ENCODE results near the gene ADAMTS2. TPM values are rescaled to one million over a fixed set of nuclear protein-coding genes. Genes with fewer than 3 reads are reported as not detected.

ADAMTS2 gene
- total RNA-seq, 2 experiments from 2014 or later, result not detected

- H3K27me3 Mint-ChIP-seq (ENCODE audit: low read depth), result no peaks in the 10 kb centered on the region
- H3K36me3 Mint-ChIP-seq (ENCODE audit: low read depth), result no peaks in the 10 kb centered on the region
- H3K27ac Mint-ChIP-seq, result no peak overlapping the region
- intact Hi-C loops (cut with micrococcal nuclease), result no loop called here
- no peak for DNase-seq
- H3K9me3 Mint-ChIP-seq, result no peaks in the 10 kb centered on the region
- CTCF ChIA-PET, result no interaction called here
- H3K4me1 Mint-ChIP-seq (ENCODE audit: low read depth), result no peaks in the 10 kb centered on the region
- no peak overlapping the region for H3K4me3 Mint-ChIP-seq
Measured at GRCh38 chr5:179192185-179192890, 152.9 kb downstream of the ADAMTS2 start.

GRCh38 chr5:179191506-179192184 is 153.6 kb downstream of the ADAMTS2 start:
- DNase-seq, result no peak
- no peaks in the 10 kb centered on the region for H3K36me3 Mint-ChIP-seq (ENCODE audit: low read depth)
- H3K27ac Mint-ChIP-seq, result no peak overlapping the region
- H3K27me3 Mint-ChIP-seq (ENCODE audit: low read depth), result no peaks in the 10 kb centered on the region
- H3K4me3 Mint-ChIP-seq, result no peak overlapping the region
- H3K9me3 Mint-ChIP-seq, result no peaks in the 10 kb centered on the region
- no peaks in the 10 kb centered on the region for H3K4me1 Mint-ChIP-seq (ENCODE audit: low read depth)
- CTCF ChIA-PET, result no interaction called here
- intact Hi-C loops (cut with micrococcal nuclease), result no loop called here

GRCh38 chr5:179190851-179191505 is 154.3 kb downstream of the ADAMTS2 start:
- no peaks in the 10 kb centered on the region for H3K27me3 Mint-ChIP-seq (ENCODE audit: low read depth)
- no peak overlapping the region for H3K4me3 Mint-ChIP-seq
- intact Hi-C loops (cut with micrococcal nuclease), result no loop called here
- H3K4me1 Mint-ChIP-seq (ENCODE audit: low read depth), result no peaks in the 10 kb centered on the region
- H3K9me3 Mint-ChIP-seq, result no peaks in the 10 kb centered on the region
- no peak for DNase-seq
- H3K27ac Mint-ChIP-seq, result no peak overlapping the region
- CTCF ChIA-PET, result interaction anchor here (0.6 kb wide), 1 partner anchor 229 kb away, joined by 3 read pairs; no protein-coding TSS in a partner anchor
- H3K36me3 Mint-ChIP-seq (ENCODE audit: low read depth), result no peaks in the 10 kb centered on the region

- H3K27me3 Mint-ChIP-seq (ENCODE audit: low read depth), result peaks cover 7% of the 10 kb centered on the region
- no peak overlapping the region for H3K4me3 Mint-ChIP-seq
- no peak overlapping the region for H3K27ac Mint-ChIP-seq
- H3K9me3 Mint-ChIP-seq, result no peaks in the 10 kb centered on the region
- H3K4me1 Mint-ChIP-seq (ENCODE audit: low read depth), result no peaks in the 10 kb centered on the region
- CTCF ChIA-PET, result no interaction called here
- H3K36me3 Mint-ChIP-seq (ENCODE audit: low read depth), result no peaks in the 10 kb centered on the region
- DNase-seq, result no peak
- intact Hi-C loops (cut with micrococcal nuclease), result no loop called here
Measured at GRCh38 chr5:179188636-179189035, 156.6 kb downstream of the ADAMTS2 start.

GRCh38 chr5:179187681-179188575 is 157.3 kb downstream of the ADAMTS2 start:
- no peak overlapping the region for H3K27ac Mint-ChIP-seq
- H3K9me3 Mint-ChIP-seq, result no peaks in the 10 kb centered on the region
- intact Hi-C loops (cut with micrococcal nuclease), result no loop called here
- peaks cover 12% of the 10 kb centered on the region for H3K27me3 Mint-ChIP-seq (ENCODE audit: low read depth)
- H3K4me3 Mint-ChIP-seq, result no peak overlapping the region
- DNase-seq, result no peak
- no peaks in the 10 kb centered on the region for H3K4me1 Mint-ChIP-seq (ENCODE audit: low read depth)
- H3K36me3 Mint-ChIP-seq (ENCODE audit: low read depth), result no peaks in the 10 kb centered on the region
- CTCF ChIA-PET, result no interaction called here

GRCh38 chr5:179187229-179187678 is 158.0 kb downstream of the ADAMTS2 start:
- H3K9me3 Mint-ChIP-seq, result no peaks in the 10 kb centered on the region
- intact Hi-C loops (cut with micrococcal nuclease), result no loop called here
- peaks cover 15% of the 10 kb centered on the region for H3K27me3 Mint-ChIP-seq (ENCODE audit: low read depth)
- CTCF ChIA-PET, result no interaction called here
- DNase-seq, result no peak
- H3K4me3 Mint-ChIP-seq, result no peak overlapping the region
- H3K4me1 Mint-ChIP-seq (ENCODE audit: low read depth), result no peaks in the 10 kb centered on the region
- no peaks in the 10 kb centered on the region for H3K36me3 Mint-ChIP-seq (ENCODE audit: low read depth)
- H3K27ac Mint-ChIP-seq, result no peak overlapping the region

- CTCF ChIA-PET, result no interaction called here
- no peak overlapping the region for H3K4me3 Mint-ChIP-seq
- no peaks in the 10 kb centered on the region for H3K36me3 Mint-ChIP-seq (ENCODE audit: low read depth)
- no peak overlapping the region for H3K27ac Mint-ChIP-seq
- DNase-seq, result no peak
- intact Hi-C loops (cut with micrococcal nuclease), result no loop called here
- H3K9me3 Mint-ChIP-seq, result no peaks in the 10 kb centered on the region
- H3K27me3 Mint-ChIP-seq (ENCODE audit: low read depth), result peaks cover 18% of the 10 kb centered on the region
- H3K4me1 Mint-ChIP-seq (ENCODE audit: low read depth), result no peaks in the 10 kb centered on the region
Measured at GRCh38 chr5:179186801-179187200, 158.5 kb downstream of the ADAMTS2 start.

- Mint-ChIP-seq H3K4me1 (ENCODE audit: low read depth) (no peaks in the 10 kb centered on the region), H3K27me3 (ENCODE audit: low read depth) (peaks cover 21% of the 10 kb centered on the region), H3K9me3 (no peaks in the 10 kb centered on the region), H3K27ac (no peak overlapping the region), H3K4me3 (no peak overlapping the region), H3K36me3 (ENCODE audit: low read depth) (no peaks in the 10 kb centered on the region)
- no peak for DNase-seq
- intact Hi-C loops (cut with micrococcal nuclease), result no loop called here
- CTCF ChIA-PET, result no interaction called here
Measured at GRCh38 chr5:179185941-179186411, 159.3 kb downstream of the ADAMTS2 start.

GRCh38 chr5:179185256-179185940 is 159.9 kb downstream of the ADAMTS2 start:
- Mint-ChIP-seq H3K27me3 (ENCODE audit: low read depth) (peaks cover 24% of the 10 kb centered on the region), H3K4me3 (no peak overlapping the region), H3K27ac (no peak overlapping the region), H3K4me1 (ENCODE audit: low read depth) (no peaks in the 10 kb centered on the region), H3K9me3 (no peaks in the 10 kb centered on the region), H3K36me3 (ENCODE audit: low read depth) (no peaks in the 10 kb centered on the region)
- intact Hi-C loops (cut with micrococcal nuclease), result no loop called here
- CTCF ChIA-PET, result no interaction called here
- no peak for DNase-seq

GRCh38 chr5:179184521-179185050 is 160.7 kb downstream of the ADAMTS2 start:
- Mint-ChIP-seq H3K27ac (no peak overlapping the region), H3K9me3 (no peaks in the 10 kb centered on the region), H3K36me3 (ENCODE audit: low read depth) (no peaks in the 10 kb centered on the region), H3K4me1 (ENCODE audit: low read depth) (no peaks in the 10 kb centered on the region), H3K27me3 (ENCODE audit: low read depth) (peaks cover 25% of the 10 kb centered on the region), H3K4me3 (no peak overlapping the region)
- intact Hi-C loops (cut with micrococcal nuclease), result no loop called here
- DNase-seq, result no peak
- CTCF ChIA-PET, result interaction anchor here (0.7 kb wide), 1 partner anchor 151 kb away, joined by 5 read pairs; no protein-coding TSS in a partner anchor

- no peak overlapping the region for H3K27ac Mint-ChIP-seq
- H3K27me3 Mint-ChIP-seq (ENCODE audit: low read depth), result peaks cover 27% of the 10 kb centered on the region
- CTCF ChIA-PET, result interaction anchor here (0.6 kb wide), 1 partner anchor 60 kb away, joined by 3 read pairs; no protein-coding TSS in a partner anchor
- no peak overlapping the region for H3K4me3 Mint-ChIP-seq
- intact Hi-C loops (cut with micrococcal nuclease), result no loop called here
- H3K4me1 Mint-ChIP-seq (ENCODE audit: low read depth), result no peaks in the 10 kb centered on the region
- H3K36me3 Mint-ChIP-seq (ENCODE audit: low read depth), result no peaks in the 10 kb centered on the region
- H3K9me3 Mint-ChIP-seq, result peaks cover 4% of the 10 kb centered on the region
- no peak for DNase-seq
Measured at GRCh38 chr5:179183481-179183880, 161.8 kb downstream of the ADAMTS2 start.

Measured in activated naive CD4-positive, alpha-beta T cell treated with anti-CD3 and anti-CD28 coated beads for 36 hours (primary cell).